Panc1 (cell line): ENCODE data around the gene CENPU.

Experiments
- POLR2AphosphoS5 ChIP-seq: IDR thresholded peaks from 2 replicates; pipeline ENCODE4 v1.6.1; 2012; ENCODE audit warnings: mild to moderate bottlenecking, low read depth, low read length, moderate library complexity
- SIN3A ChIP-seq: IDR thresholded peaks from 2 replicates; pipeline ENCODE4 v1.6.1; 2012; ENCODE audit warnings: low read depth, mild to moderate bottlenecking, low read length, moderate library complexity, borderline replicate concordance; ENCODE audit not compliant: insufficient read depth
- TF ChIP-seq, protein P1 (sequence below): fragments of 450-650 bp; IDR thresholded peaks from 2 replicates; pipeline ENCODE4 v1.5.1; 2017; ENCODE audit warnings: mild to moderate bottlenecking

DNA sequence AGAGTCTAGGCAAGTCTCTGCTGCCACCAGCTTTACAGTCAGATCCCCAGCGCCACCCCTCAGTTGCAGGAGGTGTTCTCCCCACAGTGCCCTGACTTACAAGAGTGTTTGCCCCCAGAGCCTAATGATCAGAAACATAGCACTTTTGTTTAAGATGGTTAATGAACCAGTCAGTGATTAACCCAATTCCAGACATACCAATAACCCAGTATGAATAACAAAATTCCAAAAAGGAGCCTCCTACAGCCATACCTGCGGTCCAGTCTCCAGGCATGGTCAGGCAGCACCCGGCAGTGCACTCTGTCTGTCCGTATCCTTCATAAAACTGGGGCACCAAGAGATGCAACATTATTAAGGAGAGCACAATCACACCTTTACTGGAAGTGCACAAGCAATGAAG lies 30.7 kb upstream of the CENPU start:
- TF ChIP-seq, protein P1, sequence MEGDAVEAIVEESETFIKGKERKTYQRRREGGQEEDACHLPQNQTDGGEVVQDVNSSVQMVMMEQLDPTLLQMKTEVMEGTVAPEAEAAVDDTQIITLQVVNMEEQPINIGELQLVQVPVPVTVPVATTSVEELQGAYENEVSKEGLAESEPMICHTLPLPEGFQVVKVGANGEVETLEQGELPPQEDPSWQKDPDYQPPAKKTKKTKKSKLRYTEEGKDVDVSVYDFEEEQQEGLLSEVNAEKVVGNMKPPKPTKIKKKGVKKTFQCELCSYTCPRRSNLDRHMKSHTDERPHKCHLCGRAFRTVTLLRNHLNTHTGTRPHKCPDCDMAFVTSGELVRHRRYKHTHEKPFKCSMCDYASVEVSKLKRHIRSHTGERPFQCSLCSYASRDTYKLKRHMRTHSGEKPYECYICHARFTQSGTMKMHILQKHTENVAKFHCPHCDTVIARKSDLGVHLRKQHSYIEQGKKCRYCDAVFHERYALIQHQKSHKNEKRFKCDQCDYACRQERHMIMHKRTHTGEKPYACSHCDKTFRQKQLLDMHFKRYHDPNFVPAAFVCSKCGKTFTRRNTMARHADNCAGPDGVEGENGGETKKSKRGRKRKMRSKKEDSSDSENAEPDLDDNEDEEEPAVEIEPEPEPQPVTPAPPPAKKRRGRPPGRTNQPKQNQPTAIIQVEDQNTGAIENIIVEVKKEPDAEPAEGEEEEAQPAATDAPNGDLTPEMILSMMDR, result no peak
- TF ChIP-seq SIN3A, result no peak
- no peak for TF ChIP-seq POLR2AphosphoS5
